ENCODE data around the gene NOBOX.
"Not testable (repeated sequence)": the region's sequence is repeated elsewhere in the genome, so short reads cannot be mapped to it uniquely, and the experiment has no call there.

Gene NOBOX

GRCh38 chr7:144391014-144391413 lies 12.5 kb downstream of the NOBOX start:
- FAIRE-seq = no peak

DNA sequence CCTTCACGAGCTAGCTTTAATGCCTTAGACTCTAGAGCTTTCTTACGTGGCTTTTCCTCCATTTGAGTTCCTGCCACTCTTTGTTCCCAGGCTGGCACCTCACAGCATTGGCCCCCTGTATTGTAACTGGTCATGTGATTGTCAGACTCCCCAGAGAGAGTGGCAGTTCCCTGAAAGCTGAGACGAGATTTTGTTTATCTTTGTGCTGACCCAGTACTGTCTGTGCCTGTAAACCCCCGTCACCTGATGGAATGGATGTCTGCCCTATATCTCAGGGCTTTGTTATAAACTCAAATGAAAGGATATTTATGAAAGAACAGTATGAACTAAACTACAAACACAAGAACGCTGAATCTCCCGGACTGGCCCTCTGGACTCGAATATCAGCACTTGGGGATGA lies 13.0 kb downstream of the NOBOX start:
- no peak for FAIRE-seq

- no peak for FAIRE-seq
Observed at GRCh38 chr7:144388950-144389349, 14.5 kb downstream of the NOBOX start.

- FAIRE-seq = no peak
Observed at GRCh38 chr7:144386741-144387140, 16.8 kb downstream of the NOBOX start.

GRCh38 chr7:144384555-144385245 lies 18.8 kb downstream of the NOBOX start:
- FAIRE-seq = no peak

DNA sequence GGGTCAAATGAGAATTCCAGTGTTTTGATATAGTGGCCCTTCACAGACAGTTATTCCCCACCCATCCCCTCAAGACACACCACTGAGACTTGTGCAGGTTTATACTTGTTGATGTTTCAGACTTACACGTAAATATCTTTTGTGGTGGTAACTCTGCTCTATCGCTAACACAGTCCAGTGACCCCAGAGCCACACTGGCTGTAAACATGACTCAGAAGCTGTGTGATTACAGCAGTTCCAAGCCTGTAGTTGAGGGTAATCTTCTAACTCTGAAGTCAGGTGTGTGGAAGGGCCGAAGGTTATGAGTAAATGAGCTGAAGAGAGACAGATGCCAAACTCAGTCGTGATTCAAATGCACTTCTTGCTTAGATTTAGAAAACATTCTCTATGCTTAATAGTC lies 19.4 kb downstream of the NOBOX start:
- FAIRE-seq = no peak

DNA sequence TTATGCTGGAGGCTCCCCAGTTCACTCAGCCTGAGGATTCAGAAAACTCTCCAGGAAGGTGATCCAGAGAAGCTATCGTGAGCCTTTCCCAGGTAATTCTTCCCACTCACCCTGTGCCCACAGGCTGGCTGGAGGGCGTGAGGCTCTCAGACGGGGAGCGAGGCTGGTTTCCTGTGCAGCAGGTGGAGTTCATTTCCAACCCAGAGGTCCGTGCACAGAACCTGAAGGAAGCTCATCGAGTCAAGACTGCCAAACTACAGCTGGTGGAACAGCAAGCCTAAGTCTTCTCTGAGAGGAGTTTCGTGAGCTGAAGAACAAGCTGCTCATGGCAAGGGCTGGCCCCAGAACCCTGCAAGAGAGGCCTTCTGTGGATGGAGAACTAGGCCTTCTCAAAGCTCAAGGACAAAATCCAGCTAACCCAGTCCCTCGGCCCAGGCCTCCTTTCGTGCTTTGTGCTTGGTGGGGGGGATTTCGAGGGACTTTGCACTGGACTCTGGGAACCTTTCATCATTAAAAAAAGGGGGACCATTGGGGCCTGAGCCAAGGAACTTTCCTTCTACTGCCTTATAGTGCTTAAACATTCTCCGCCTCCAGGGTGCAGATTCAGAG lies 23.6 kb downstream of the NOBOX start:
- FAIRE-seq = no peak

GRCh38 chr7:144378651-144379050 lies 24.8 kb downstream of the NOBOX start:
- FAIRE-seq = no peak

GRCh38 chr7:144369221-144369620 lies 34.3 kb downstream of the NOBOX start:
- FAIRE-seq = not testable (repeated sequence)

- not testable (repeated sequence) for FAIRE-seq
Observed at GRCh38 chr7:144367250-144367649, 36.2 kb downstream of the NOBOX start.

DNA sequence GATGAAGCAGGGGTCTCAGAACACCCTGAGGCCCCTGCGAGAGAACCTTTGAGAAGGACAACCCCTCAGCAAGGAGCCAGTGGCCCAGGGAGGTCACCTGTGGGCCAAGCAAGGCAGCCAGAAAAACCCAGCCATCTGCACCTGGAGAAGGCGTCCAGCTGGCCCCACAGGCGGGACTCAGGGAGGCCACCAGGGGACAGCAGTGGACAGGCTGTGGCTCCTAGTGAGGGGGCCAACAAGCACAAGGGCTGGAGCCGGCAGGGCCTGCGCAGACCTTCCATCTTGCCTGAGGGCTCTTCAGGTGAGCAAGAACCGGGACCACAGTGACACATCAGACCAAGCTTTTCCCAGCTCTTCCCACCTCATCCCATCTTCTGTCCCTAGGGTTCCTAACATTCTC lies 38.0 kb downstream of the NOBOX start:
- not testable (repeated sequence) for FAIRE-seq

GRCh38 chr7:144362061-144362460 lies 41.4 kb downstream of the NOBOX start:
- FAIRE-seq = not testable (repeated sequence)

DNA sequence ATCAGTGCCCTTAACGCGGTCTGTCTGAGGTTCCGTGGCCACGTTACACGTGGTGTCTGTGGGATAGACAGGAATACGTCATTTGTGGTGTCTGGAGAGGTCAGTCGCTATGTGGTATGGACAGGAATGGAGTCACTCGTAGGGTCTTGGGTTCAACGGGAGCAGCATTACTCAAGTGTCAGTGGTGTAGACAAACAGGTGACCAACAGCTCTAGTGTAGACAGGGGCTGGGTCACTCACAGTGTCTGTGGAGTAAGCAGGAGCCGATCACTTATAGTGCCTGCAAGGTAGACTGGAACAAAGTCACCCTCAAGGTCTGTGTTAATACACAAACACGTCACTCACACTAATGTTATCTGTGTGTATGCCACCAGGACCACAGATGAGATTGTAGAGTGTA lies 46.6 kb downstream of the NOBOX start:
- FAIRE-seq = not testable (repeated sequence)

GRCh38 chr7:144356185-144356584 lies 47.3 kb downstream of the NOBOX start:
- not testable (repeated sequence) for FAIRE-seq

DNA sequence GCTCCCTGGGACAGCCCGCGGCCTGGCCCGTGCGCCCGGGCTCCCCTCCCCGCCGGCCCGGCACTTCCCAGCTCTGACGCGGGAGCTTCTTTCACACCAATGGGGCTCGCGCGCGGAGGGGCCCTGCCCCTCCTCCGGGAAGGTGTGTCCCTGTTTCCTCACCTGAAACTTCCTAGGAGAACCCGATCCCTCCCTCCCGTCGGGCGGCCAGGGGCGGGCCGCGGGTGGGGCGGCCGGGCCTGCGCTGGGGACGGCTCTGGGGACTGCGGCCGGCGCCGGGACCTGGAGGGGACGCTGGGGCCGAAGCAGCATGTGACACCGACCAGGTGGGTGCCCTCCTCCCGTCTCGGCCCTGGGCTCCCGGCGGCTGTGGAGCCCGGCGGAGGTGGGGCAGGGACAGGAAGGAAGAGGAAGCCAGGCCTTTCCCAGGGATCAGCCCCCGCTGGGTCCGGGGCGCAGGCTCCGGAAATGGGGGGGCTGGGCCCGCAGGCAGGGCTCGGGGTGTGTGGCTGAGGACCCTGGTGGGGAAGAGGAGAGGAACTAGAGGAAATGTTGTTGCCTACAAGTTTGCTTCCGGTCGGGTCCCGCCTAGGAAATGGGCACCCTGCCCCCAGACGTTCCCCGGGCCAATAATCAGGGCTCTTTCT lies 48.2 kb downstream of the NOBOX start, which contains the start of gene ARHGEF5:
Gene ARHGEF5 (plus strand): TSS at position 227 of the 647 bp plus-strand sequence. CDS start 7,268 bp downstream, outside the sequence.
- FAIRE-seq = not testable (repeated sequence)

GRCh38 chr7:144351667-144352066 lies 51.8 kb downstream of the NOBOX start:
- not testable (repeated sequence) for FAIRE-seq

DNA sequence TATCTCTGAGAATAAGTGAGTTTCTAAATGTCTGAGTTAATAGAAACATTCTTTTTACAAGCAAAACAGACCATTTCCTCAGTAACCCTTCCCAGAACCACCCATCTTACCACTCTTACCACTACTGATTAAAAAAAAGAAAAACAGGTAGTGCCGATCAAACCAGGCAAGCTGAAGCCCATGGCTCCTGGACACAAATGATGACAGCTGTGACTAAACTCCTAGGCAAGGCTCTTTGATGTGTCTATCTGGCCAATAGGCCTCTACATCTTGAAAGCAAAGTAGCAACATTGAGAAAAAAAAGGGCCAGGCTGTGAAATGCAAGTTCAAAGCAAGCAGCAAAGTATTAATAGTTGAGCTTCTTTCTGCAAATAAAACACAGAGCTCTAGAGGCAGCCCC lies 54.9 kb downstream of the NOBOX start:
- FAIRE-seq = not testable (repeated sequence)
